Adrenal gland (tissue), 5 donors: ENCODE results near the gene DPP10.

ENCODE experiments used
- CTCF ChIP-seq, 6 experiments: fragments of 450-650 bp in 4 of 6; fragments of 200-600 bp in 2 of 6; sonication (generic) in 1 of 6; IDR thresholded peaks; 1 replicate in 5 of 6; 2 replicates in 1 of 6; pipeline versions ENCODE4 v1.5.1 to v1.8.0; 2016 to 2021; ENCODE audit warnings: antibody characterized with exemption in 6 of 6, mild to moderate bottlenecking in 2 of 6, moderate library complexity in 1 of 6
- POLR2A ChIP-seq, 2 donors: fragments of 450-650 bp; IDR thresholded peaks; one replicate each; pipeline ENCODE4 v1.6.1; 2017; ENCODE audit warnings: antibody characterized with exemption in 2 of 2, mild to moderate bottlenecking in 2 of 2, moderate library complexity in 1 of 2
- donor health status: DM: no; HTN: no; CAD: no.

DNA sequence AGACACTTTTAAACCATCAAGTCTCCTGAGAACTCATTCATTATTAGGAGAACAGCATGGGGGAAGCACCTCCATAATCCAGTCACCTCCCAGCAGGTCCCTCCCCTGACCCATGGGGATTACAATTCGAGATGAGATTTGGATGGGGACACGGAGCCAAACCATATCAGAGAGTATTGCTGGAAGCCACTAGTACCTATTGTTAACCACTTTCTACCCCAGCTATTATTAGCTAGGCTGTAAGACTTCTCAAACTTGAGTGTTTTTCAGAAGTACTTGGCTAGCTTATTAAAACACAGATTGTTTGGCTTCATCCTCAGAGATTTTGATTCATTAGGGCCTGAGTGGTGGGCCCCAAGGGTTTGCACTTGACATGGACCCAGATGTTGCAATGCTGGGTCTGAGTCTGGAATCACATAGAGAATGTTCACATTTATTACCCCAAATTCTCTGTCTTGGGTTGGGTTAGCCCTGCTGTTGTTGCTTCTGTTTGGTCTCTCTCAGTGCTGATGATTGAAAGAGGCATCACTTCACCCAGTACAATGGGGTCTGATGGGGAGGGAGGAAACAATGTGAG is 506.9 kb downstream of the DPP10 start:
- TF ChIP-seq CTCF (IDR thresholded peaks at IDR 0.05) (no peak), POLR2A (IDR thresholded peaks at IDR 0.05) (no peak)
